8988T (cell line): ENCODE measurements around the gene IFI6.
A peak's percentile ranks its signal among the peaks of the same experiment; 100 is the strongest.
"Not testable (repeated sequence)": the region's sequence is repeated elsewhere in the genome, so short reads cannot be mapped to it uniquely, and the experiment has no call there.

Experiments used
- DNase-seq: peaks from one replicate; pipeline ENCODE4 v3.0.0; 2011

The IFI6 gene

GRCh38 chr1:27649306-27649635, 22.7 kb downstream of the IFI6 start:
- DNase-seq, result no peak

DNA sequence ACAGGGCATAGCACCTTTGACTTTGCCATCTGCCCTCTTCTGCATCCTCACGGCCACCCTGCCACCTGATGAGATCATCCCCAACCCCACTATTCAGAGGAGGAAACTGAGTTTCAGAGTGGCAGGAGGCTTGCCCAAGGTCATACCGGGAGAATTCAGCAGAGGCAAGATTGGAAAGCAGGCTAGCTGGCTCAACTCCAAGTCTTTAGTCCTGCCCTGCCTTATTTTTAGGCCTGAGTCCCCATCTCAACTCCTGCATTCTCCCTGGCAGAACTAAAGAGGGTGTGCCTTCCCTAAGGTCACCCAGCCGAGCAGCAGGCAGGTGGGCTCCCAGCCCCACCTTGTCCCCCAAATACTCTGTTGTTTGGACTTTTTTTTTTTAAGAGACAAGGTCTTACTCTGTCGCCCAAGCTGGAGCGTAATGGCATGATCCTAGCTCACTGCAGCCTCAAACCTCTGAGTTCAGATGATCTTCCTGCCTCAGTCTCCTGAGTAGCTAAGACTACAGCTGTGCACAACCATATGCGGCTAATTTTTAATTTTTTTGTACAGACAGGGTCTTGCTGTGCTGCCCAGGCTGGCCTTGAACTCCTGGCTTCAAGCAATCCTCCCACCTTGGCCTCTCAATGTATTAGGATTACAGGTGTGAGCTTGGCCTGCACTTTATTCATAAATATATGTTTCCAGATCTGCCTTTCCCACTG, 23.2 kb downstream of the IFI6 start:
- no peak for DNase-seq

DNA sequence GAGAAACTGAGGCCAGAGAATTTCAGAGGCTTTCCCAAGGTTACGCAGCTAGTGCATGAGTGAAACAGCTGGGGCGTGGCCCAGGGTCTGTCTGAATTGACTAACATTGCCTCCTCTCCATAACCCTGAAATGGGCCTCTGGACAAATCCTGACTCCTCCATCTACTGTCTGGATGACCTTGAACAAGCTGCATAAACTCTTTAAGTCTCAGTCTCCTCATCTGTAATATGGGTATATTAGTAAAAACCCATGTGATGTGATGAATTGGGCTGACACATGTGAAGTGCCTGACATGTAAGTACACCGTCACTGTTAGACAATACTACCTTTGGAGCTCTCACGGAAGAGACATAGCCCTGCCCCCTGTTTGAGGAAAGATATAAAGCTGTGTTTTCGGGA, 24.7 kb downstream of the IFI6 start:
- no peak for DNase-seq

GRCh38 chr1:27646676-27647075, 25.3 kb downstream of the IFI6 start:
- no peak for DNase-seq

GRCh38 chr1:27645071-27645415, 26.9 kb downstream of the IFI6 start:
- DNase-seq, result no peak

GRCh38 chr1:27644369-27645070, 27.5 kb downstream of the IFI6 start:
- DNase-seq, result no peak

DNA sequence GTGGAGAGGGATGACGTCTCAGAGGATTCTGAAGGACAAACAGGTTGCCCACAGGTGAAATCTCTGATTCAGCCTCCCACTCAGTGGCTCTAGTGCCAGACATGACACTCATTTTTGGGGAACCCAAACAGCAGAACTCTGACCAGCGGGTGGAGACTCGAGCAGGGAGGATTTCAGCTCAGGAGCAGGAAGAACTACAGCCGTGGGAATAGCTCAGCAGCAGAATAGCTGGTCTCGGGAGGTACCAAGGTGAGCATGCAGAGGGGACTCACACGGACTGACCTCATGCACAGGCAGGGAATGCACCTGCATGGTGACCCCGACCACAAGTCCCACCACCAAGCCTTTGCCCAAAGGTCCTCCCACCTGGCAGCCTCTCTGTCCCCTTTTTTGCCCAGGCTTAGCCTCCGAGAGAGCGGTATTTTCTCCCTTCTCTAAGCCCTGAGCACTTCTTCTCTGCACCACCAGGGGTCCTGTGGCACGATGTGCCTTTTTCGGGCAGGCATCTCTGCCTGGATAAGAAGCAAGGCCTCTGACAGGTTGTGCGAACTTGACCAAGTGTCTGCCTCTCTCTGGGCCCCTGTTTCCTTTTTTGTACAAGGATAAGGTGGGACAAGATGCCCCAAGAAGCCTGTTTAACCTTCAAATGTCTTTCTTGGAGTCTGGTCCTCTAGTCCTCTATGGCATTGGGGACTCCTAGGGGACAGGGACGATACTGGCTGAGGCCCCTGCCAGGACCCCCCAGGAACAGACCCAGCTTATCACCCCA, 28.2 kb downstream of the IFI6 start:
- peak; percentile 43 for DNase-seq

DNA sequence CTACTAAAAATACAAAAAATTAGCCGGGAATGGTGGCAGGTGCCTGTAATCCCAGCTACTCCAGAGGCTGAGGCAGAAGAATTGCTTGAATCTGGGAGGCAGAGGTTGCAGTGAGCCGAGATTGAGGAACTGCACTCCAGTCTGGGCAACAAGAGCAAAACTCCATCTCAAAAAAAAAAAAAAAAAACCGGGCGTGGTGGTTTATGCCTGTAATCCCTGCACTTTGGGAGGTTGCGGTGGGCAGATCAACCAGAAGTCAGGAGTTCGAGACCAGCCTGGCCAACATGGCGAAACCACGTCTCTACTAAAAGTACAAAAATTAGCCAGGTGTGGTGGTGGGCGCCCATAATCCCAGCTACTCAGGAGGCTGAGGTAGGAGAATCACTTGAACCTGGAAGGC, 31.5 kb downstream of the IFI6 start:
- DNase-seq, result not testable (repeated sequence)

- DNase-seq, result no peak
Observed at GRCh38 chr1:27638805-27639204, 33.2 kb downstream of the IFI6 start.

GRCh38 chr1:27638047-27638734, 33.8 kb downstream of the IFI6 start:
- no peak for DNase-seq

DNA sequence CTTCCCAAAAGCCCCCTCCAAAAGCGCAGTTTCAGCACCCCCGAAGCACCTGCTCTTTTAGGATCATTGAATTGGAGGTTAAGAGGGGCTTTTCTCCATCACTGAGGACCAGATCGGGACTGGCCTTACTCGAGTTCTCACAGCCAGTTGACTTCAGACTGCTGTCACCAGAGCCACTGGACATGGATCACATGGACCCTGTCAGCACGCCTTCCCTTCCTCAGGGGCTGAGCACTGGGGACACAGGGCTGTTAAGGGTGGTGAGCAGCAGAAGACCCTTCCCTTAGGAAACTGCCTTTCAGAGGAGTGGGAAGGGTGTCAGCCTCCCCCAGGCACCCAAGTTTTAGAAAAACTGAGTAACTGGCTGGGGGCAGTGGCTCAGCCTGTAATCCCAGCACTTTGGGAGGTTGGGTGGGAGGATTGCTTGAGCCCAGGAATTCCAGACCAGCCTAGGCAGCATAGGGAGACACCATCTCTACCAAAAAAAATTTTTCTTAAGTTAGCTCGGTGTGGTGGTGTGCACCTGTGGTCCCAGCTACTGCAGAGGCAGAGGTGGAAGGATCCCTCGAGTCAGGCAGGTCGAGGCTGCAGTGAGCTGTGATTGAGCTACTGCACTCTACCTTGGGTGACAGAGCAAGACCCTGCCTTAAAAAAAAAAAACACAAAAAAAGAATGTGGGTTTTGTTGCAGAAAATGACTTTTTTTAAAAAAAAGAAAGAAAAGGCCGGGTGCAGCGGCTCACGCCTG, 36.4 kb downstream of the IFI6 start:
- no peak for DNase-seq

- DNase-seq, result no peak
Observed at GRCh38 chr1:27634985-27635367, 37.0 kb downstream of the IFI6 start, which contains the start of gene FGR. Gene FGR (minus strand): TSS chr1:27635185. CDS start chr1:27623916, 11,269 bp downstream.

DNA sequence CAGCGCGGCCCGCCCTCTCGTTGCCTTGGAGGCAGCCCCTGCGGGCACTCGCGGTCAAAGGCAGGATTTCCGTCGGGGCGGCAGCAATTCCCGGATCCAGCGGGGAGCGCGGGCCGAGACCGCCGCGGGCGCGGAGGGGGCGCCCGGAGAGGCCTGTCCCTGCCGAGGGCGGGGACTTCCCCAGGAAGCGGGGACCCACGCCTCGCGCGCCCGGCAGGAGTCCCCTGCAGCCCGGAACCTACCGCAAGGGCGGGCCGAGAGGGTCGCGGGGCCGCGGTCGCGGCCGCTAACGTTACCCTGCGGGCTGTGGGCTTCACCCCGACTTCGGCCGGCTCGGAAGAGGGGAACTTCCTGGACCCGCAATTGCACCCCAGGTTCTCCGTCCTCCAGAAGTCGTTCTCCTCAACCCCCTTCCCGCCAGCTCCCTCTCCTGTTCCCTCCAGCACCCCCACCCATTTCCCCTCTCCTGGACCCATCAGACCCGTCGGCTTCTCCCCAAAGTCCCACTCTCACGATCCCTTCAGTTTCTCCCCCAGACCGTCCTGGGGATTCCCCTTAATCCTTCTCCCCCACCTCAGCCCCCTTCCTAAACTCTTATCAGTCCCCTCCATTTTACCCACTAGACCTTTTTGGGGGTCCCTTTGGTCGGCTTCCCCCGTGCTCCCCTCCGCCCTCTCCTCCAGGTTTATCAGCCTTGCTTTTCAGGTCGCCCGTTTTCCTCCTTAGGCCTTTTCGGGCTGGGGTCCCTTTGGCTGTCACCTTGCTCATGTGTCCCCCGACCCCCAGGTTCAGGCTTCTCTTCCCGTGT, 37.6 kb downstream of the IFI6 start:
- DNase-seq, result no peak

DNA sequence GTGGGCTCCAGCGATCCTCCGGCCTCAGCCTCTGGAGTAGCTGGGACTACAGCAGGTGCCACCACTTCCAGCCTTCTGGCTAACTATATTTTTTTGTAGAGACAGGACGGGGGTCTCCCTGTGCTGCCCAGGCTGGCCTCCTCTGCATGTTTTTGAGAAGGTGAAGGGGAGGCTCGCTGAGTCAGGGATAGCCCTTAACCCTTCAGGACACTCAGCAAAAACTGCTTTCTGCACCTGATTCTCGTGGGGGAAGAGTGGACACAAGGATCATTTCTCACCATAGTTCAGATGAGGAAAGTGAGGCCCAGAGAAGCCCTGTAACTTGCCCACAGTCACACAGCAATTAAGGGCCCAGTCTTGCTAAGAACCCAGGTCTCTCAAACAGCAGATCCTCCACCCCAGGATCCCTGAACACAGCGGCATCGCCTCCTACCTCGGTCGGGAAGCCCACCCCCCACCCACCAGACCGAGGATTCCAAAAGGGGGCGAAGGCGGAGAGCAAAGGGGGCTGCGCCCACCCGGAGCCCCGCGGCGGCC, 38.3 kb downstream of the IFI6 start:
- DNase-seq, result no peak

DNA sequence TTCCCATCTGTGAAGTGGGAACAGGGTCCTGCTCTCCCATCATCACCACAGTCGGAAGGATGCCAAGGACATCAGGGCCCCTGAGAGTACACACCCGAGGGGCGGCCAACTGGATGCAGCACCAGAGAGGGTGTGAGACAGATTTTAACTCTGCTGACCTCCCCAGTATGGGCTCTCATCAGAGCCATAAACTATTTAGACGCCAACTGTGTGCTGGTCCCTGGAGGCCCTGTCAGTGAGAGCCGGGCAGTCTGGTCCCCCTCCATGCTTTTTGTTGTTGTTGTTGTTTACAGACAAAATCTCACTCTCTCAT, 38.7 kb downstream of the IFI6 start:
- no peak for DNase-seq

DNA sequence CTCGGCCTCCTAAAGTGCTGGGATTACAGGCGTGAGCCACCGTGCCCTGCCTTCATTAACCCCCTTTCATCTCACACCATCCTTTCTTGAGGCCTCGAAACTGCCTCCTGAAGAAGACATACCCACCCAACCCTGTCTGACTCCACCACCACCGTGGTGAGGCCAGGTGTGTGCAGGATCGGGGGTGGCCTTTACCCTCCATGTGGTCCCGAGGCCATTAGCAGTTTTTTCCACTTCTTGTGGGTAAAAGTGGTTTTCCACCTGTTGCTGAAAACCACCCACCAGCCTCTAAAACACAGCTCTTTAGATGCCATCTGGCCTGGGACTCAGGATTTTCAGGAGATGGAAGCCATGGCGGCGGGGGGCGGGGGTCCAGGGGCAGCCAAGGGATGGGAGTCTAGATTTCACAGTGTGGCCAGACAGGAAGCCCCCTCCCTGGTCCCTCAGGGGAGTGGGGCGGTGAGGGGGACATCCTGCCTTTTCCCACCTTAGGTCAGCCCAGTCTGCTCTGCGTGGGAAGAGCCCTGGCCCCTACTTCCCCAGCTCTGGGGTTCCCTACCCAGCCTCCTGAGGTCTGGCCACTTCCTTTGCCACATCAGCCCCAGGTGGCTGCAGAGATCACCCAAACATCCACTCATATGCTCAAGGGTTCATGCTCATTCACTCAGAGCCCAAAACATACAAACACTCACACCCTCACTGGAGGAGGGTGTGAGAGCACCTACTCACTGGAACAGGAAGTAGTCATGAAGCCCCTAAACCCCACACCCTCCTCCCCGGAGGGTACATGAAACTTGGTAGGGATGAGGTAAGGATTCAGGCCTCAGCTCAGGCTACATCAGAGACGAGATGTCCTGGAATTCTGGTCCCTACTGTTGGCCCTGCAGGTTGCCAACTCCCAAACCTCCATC, 39.4 kb downstream of the IFI6 start:
- DNase-seq, result no peak

DNA sequence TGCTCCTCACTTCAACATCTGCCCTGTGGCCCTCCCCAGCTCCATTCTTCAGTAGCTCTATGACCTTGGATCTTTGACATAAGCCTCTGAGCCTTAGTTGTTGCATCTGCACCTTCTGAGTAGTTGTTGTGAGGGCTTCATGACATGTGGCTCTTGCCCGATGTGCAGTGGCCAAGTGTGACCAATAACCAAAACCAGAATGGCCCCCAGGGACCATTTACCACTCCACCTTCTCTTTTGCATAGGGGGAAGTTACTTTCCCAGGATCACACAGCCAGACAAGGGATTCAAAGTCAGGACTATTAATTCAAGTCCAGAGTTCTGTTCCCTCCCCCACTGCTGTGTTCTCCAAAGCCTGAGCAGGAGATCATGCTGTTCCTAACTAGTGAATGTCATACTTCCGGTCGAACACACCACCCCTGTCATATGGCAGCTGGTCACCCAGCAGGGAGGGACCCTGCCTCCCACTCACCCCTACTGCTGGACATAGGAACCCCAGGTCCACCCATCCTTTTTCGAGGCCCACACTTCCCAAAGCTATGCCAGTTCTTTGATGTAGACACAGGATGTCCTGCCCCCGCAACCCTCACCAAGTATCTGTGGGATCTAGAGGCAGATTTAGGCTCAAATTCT, 41.0 kb downstream of the IFI6 start:
- DNase-seq, result no peak

DNA sequence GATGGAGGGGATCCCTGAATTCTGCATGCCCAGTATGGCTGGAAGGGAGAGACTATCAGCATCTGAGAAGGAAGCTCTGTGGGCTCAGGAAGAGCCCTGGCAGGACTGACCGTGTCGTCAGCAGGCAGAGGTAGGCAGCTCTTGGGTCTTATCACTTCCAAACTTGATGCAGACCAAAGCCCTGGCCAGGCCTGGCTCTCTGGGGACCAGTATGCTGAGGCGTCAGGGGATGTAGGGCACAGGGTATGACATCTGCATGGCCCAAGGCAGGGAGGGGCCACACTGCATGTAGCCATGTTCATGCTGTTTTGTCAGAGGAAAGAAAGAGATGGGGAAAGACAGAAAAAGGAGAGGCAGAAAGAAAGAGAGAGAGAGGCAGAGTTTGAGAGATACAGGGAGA, 43.3 kb downstream of the IFI6 start:
- no peak for DNase-seq

DNA sequence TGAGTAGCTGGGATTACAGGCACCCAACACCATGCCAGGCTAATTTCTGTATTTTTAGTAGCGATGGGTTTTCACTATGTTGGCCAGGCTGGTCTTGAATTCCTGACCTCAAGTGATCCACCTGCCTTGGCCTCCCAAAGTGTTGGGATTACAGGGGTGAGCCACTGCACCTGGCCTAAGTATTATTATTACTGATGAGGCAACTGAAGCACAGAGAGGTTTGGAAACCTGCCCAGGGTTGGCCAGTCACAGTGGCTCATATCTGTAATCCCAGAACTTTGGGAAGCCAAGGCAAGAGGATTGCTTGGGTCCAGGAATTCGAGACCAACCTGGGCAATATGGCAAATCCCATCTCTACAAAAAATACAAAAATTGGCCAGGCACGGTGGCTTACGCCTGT, 44.3 kb downstream of the IFI6 start:
- DNase-seq, result not testable (repeated sequence)

DNA sequence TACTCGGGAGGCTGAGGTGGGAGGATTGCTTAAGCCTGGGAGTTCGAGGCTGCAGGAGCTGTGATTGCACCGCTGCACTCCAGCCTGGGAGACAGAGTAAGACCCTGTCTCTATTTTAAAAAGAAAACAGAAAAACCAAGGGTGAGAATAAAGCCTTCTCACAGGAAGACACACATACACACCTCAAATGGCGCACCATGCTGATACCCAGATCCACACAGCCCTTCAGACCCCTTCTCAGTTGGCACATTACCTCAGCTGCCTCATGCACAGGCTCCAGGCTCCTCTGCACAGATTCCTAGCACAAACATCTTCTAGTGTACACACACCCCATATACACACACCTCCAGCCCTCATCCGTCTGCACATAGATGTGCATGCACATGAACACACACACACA, 44.9 kb downstream of the IFI6 start:
- DNase-seq, result no peak
